NOMO-1 treated with dmso at 0.1 percent for 144 hours (cell line): ENCODE results near the gene NINJ1.

ENCODE experiments used
- DNase-seq: peaks from one replicate; lab custom pipeline; 2025; ENCODE audit not compliant: unreplicated experiment; lab: John Stamatoyannopoulos, UW

The NINJ1 gene

GRCh38 chr9:93133681-93134014 lies 403 bp downstream of the NINJ1 start:
- peak; percentile 53 for DNase-seq

DNA sequence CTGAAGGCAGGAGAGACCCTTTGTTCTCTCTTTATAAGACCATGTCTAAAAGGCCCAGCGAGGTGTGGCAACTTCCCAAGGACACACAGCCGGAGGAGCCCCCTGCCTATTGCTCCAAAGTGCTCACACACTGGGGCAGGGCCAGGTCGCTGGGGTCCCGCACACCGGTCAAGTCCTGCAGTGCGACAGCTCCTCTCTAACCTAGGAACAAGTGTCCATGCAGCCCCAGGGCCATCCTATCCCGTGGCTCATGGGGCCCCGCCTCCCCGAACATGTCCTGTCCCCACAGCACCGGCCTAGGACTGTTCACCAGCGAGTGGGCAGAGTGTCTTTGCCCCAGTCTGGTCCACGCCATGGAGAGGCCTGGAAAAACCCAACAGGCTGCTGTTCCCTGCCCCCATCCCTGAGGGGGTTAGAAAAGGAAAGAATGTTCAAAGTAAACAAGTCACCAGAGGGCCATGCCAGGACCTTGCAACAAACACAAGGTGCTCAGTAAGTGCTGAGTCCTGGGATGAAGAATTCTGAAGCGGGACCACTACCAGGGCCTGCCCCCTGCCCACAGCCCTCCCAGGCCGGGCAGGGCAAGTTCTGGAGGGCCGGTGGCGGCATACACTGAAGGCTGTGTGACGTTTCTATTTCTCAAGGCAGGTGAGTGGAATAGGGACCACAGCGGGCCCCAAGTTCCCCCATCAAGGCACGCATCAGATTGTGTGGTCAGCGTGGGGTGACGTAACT lies 938 bp downstream of the NINJ1 start:
- DNase-seq, result no peak

DNA sequence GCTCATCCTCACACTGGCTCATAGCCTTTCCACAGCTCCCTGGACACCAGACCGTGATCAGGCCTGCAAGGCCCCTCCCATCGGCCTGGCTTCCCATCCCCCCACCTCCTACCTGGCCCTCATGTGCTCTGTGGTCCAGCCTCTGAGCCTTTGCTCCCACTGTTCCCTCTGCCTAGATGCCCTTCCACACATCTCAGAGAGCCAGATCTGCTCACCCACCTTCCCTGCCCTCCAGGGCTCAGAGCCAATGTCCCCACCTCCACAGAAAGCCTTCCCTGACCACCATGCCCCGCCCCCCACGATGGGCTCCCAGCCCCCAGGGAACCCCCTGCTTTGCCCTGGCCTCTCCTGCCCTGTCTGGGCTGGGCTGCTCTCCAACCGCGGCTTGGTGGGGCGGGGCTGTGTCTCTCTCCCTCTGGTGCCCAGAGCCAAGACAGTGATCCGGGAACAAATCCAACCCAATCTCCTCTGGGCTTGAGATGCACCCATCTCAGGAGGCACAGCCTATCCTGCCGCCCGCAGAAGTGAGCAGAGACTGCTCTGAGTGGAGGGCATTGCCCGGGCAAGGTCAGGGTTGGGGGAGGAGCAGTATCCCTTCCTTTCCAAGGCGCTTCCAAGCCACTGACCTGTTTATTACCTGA lies 1.6 kb downstream of the NINJ1 start:
- DNase-seq, result no peak

GRCh38 chr9:93131599-93132286 lies 2.3 kb downstream of the NINJ1 start:
- DNase-seq, result no peak

GRCh38 chr9:93130861-93131481 lies 3.1 kb downstream of the NINJ1 start:
- DNase-seq, result no peak

DNA sequence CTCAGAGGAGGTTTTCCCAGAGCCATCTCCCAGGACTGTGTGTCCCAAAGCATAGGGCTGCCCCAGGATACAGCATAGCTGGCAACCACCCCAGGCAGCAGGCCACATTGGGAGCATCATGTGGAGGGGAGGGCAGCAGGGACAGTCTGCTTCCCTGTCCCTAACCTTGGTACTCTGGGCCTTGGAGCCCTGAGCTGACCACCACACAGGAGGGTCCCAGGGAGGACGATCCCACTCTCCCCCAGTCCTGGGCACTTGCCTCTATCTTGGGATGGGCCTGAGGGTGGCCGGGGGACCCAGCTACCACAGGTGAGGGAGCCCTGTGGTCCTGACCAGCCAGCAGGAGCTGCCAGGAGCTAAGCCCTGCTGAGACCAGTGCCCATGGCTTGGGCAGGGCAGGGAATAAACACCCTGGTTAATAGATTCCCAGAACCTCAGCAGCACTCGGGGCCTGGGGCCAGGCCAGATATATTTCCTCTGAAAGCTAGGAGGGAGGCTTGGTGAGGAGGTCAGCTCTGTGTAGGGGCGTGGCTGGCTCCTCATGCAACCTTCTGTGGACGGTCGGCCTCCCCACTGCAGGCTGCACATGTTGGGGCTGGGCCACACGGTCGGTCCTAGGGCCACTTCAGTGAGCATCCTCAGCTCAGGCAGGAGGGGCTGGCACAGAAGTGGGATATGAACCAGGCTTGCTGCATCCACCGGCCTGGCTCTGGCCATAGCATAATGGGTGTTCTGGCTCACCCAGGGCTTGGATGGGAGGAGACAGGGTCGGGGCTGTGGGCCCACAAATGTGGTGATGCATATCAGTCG lies 4.2 kb downstream of the NINJ1 start:
- no peak for DNase-seq

- DNase-seq, result no peak
Measured at GRCh38 chr9:93129286-93129685, 4.8 kb downstream of the NINJ1 start.

GRCh38 chr9:93128715-93129224 lies 5.3 kb downstream of the NINJ1 start:
- DNase-seq, result no peak

DNA sequence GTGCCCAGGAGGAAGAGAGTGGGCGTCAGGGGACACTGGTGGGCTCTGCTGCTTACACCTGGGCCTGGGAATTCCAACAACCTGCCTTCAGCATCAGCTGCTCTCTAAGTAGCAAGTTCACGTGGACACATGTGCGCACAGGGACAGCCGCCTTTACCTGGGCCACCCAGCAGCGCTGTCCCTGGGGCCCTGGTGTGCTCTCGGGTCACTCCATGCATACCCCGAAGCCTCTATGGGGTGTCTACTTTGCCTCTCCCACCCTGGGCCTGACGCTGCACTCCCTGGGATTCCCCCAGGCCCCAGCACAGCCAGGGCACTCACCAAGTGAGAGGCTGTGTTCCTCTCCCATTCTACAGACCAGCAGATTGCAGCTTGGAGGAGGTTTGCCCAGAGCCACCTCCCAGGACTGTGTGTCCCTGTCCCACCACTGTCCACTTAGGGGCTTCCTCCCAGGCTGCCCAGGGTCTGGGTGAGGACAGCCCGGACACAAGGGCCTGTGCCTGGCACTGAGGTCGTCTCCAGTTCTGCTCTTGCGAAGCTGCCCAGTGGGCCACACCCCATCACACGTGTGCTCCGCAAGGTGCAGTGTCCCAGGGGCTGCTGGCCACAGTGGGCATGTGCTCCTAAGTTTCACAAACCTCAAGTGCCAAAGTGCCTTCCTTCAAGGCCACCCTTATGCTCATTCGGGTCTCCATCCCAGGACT lies 5.9 kb downstream of the NINJ1 start:
- no peak for DNase-seq

DNA sequence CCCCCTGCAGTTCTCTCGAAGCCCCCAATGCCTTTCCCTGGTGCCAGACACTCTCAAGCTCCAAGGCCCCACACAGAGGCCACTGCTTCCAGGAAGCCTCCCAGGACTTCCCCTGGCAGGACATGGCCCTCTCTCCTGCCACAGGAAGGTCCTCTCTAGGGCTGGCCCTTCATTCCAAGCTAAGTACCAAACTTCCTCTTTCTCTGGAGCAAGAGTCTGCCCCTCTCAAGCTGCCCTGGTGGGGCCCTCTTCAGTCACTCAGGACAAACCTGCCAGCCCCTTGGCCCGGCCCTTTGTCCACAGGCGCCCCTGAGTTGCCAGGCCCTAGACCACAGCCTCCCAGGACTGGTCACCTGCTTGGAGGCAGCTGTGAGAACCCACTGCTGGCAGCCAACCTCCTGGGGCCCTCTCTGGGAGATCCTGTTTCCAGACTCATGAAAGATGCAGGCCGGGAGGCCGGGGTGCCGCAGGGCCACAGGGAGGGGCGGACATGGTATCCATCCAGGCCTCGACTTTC lies 6.6 kb downstream of the NINJ1 start:
- DNase-seq, result peak; percentile 40

DNA sequence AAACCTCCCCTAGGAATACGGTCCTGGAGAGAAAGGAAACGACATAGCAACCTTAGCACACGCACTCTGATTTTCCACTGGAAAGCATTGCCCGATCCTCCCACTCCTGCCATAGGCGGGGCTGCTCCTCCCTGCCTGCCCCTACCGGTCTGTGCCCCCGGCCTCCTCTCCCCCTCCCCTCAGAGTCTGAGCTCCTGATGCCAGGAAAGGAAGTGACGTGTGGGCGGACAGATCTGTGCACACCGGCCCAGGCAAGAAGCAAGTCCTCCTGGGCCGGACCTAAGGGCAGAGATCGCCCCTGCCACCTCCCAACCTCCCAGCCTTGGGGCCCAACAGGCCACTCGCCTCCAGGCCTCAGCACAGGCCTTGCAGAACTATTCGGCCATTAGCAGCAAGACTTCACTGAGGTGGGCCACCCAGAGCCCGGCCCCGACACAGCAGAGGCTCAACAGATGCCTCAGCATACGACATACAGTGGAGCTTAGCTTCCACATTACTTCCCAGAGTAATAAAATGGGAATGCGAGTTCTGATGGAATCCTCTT lies 7.2 kb downstream of the NINJ1 start:
- DNase-seq, result no peak

- DNase-seq, result no peak
Measured at GRCh38 chr9:93126151-93126781, 7.8 kb downstream of the NINJ1 start.

GRCh38 chr9:93125331-93125894 lies 8.6 kb downstream of the NINJ1 start:
- no peak for DNase-seq

GRCh38 chr9:93124793-93125192 lies 9.3 kb downstream of the NINJ1 start:
- no peak for DNase-seq

DNA sequence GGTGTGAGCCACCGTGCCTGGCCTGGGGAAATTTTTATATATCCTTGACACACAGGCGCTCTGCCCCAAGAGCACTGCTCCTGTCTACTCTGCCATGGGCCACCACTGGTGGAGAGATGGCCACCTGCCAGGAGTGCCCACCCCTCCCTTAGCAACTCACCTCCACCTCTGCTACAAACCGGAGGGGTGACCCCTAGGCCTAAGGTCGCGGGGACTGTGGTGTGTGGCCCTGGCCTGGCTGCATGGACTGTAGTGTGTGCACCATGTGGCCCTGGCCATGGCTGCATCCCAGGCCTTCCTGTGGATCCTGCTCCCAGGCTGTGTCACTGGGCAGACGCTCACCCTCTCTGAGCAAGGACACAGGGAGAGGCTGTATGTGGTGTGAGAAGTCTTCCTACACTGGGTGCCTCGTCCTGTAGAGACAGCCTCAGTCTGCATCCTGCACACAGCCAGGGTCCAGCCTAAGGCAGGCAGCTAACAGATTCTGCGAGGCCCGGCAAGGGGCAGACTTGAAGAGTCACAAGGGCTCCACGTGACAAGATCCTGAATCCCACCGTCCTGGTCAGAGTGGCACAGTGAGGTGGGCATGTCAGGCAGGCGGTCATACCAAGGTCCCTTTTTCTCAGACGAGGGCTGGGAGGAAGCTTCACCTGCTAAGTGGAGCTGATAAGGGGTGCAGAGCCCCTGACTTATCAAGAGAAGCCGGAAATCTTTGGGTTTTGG lies 10.3 kb downstream of the NINJ1 start:
- no peak for DNase-seq

DNA sequence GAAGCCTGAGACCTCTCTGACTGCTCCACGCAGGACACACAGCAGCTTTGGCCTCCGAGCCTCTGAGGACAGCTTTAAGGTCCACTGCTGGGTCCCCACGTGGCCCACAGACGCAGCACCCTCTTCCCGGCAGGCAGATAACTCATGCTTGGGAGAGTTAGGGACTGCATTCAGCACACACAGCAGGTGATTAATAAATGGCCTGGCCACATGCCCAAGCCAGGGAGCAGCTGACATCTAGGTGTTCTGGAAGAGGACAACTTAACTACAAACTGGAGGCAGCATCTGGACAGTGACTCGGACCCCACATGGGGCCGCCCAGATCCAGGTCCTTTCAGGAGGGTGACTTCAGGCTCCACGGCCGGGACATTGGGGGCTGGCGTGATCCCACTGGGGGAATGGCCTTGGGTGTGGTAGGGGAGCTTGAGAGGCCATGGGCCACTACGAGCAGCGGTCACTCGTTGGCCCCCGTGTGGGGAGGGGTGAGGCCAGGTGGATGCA lies 11.3 kb downstream of the NINJ1 start:
- DNase-seq, result no peak

DNA sequence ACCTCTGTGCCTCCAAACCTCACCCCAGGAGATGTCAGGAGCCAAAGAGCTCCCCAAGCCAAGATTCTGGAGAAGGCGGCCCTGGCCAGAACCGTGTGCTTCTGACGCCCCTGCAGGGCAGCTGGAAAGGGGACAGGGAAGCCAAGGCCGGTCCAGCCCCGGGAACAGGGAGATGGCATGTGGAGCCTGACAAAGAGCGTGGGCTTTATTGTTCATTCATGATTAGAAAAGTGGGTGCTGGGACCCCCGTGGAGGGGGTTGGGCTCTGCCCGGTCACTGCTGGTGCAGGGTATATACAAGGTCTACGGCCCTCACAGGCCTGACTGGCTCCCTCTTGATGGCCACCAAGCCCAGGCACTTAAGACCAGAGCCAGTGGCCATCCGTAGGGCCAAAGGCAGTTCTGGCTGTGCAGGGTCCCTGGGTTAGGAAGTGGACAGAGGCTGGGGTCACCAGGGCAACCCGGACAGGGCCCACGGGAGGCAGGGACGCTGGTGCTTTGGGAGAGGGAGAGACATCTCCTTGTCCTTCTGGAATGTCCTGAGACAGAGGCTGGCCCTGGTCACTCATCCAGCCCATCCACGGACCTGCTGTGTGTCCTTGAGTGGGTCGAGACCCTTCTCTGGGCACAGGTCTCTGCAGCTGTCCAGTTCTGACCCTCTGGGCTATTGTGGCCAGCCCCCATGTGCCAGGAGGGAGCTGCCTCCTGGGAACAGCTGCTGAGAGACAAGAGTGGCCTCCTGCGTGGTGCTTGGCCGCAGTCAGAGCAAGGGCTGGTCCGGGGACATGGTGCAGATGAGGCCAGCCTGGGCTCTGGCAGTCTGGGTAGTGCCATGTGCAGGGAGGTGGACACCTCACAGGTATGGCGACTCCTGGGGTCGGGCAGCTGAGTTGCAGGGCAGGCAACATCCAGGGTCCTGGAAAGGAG lies 12.5 kb downstream of the NINJ1 start:
- DNase-seq, result no peak
